C4-2B (cell line): ENCODE results near the gene SELENOS.

Source experiments
- CTCF ChIP-seq: fragments of 450-650 bp; conservative IDR thresholded peaks from 2 replicates; pipeline ENCODE4 v1.5.1; 2017; ENCODE audit warnings: mild to moderate bottlenecking
- ZFX ChIP-seq: fragments of 450-650 bp; IDR thresholded peaks from 2 replicates; pipeline ENCODE4 v1.6.1; 2017

GRCh38 chr15:101310508-101310907 is 33.2 kb upstream of the SELENOS start:
- TF ChIP-seq CTCF (no peak), ZFX (no peak)
